ENCODE data around the gene SUCLG1.
"Not testable (repeated sequence)": the region's sequence is repeated elsewhere in the genome, so short reads cannot be mapped to it uniquely, and the experiment has no call there.

Gene SUCLG1

DNA sequence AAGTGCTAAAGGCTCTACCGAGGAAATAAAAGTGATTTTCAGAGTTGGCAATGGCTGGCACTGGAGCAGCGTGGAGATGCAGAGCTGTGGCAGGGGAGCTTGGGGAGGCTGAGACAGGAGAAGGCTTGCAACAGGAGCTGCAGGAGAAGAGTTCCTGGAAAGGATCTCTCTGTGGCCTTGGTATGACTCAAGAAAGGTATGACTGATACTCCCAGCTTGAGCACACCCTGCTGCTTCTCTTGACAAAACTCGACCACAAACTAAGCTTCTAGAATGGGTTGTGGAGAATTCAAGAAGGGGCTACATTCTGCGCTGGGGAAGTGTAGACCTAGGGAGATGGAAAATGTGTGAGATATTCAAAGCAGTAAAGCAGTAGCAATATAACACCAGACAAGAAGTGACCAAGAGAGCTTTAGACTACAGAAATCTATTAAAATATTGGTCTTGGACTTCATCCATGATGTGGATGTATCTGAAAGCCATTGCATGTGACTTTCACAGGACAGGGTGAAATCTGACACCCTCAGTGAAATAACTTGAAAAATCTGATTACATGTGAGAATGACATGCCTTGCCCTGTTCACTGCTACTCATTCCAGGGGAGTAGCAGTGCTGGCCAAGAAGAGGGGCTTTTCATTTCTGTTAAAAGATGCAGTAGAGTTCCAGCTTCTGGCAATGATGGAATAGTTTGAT lies 41.5 kb downstream of the SUCLG1 start:
- DNase-seq: no peak

DNA sequence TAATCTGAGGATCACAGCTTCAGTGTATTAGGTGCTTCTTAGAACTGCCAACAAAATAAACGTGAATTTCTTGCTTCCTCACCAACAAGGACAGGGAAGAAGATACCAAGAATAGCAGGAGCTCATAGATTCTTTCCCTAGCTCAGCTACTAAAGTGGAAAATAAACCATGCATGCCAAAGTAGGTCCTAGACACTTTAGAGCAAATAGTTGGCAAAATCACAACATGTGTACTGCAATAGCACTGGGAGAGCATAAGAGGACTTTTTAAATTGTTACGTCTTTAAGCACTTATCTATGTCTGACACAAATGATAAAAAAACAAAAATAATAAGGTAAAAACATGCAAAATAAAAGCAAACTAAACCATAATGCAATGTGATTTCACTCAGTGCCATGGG lies 49.5 kb downstream of the SUCLG1 start:
- no peak for DNase-seq

DNA sequence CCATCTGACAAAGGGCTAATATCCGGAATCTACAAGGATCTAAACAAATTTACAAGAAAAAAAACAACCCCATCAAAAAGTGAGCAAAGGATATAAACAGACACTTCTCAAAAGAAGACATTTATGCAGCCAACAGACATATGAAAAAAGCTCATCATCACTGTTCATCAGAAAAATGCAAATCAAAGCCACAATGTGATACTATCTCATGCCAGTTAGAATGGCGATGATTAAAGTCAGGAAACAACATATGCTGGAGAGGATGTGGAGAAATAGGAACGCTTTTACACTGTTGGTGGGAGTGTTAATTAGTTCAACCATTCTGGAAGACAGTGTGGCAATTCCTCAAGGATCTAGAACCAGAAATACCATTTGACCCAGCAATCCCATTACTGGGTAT lies 57.0 kb downstream of the SUCLG1 start:
- DNase-seq: not testable (repeated sequence)

DNA sequence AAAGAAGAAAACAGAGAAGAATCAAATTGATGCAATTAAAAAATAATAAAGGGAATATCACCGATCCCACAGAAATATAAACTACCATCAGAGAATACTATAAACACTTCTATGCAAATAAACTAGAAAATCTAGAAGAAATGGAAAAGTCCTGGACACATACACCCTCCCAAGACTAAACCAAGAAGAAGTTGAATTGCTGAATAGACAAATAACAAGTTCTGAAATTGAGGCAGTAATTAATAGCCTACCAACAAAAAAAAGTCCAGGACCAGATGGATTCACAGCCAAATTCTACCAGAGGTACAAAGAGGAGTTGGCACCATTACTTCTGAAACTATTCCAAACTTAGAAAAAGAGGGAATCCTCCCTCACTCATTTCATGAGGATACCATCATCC lies 59.2 kb downstream of the SUCLG1 start:
- not testable (repeated sequence) for DNase-seq

DNA sequence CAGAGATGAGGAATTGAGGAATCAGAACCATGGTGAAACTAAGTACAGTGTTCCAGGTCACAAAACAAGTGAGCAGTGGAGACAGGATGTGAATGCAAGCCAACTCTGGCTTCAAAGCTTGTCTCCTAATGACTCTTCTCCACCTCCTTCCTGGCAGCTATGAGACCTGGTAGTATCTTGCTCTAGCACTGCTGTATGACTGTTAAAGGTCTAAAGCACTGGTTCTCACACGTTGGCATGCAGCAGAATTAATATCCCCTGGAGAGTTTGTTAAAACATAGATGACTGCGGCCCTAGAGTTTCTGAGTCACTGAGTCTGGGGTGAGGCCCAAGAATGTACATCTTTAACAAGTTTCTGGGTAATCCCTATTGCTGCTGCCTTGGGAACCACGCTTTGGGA lies 63.3 kb downstream of the SUCLG1 start:
- no peak for DNase-seq

DNA sequence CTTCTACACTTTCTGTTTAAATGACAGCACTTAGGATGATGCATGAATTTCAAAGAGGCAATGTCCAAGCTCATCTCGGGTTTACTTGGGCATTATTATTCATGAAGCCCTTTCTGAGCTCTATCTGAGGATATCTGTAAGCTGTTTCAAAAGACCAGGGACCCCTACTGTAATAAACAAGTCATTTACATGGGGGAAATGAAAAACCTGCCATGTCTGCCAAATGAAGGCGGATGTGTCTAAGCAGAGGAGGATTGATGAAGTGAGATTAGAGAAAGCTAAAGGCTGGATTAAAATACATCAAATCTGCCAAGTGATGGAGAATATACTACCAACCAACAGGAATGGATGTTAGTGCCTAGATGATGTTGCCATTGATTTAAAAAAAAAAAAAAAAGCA lies 64.5 kb downstream of the SUCLG1 start:
- no peak for DNase-seq

DNA sequence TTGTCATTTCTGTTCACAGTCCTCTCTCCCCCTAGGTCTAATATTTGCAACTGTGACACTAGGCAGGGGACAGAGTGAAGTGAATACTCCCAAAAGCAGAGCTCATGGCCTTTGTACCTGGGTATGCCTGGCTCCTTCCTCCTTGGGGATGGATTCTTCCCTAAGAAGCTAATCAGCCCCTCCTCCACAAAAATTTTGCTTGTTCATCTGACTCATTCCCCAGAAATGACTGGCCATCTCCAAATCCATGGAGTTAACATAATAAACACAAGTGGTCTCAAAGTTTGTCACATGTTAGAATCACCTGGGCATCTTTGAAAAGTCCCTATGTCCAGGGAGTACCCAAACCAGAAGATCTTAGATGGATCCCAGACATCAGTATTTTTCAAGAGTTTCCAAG lies 65.3 kb downstream of the SUCLG1 start:
- no peak for DNase-seq

DNA sequence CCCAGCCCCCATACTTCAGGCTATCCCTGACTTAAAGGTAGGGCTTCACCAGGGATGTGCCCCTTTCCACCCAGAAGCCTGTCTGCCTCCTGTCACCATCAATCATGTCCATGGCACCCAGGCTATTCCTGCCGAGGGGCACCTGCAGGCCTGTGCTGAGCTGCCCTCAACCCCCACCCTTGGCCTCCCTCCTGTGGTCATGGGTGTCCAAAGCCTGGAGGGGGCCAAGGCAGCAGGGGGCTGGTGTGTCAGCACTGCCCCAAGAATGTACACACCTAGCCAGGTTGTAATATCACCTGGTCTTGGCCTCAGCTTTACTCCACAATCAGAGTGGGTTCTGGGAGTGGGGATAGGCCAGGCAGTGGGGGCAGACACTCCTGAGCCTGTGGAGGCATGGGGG lies 69.3 kb downstream of the SUCLG1 start:
- no peak for DNase-seq

DNA sequence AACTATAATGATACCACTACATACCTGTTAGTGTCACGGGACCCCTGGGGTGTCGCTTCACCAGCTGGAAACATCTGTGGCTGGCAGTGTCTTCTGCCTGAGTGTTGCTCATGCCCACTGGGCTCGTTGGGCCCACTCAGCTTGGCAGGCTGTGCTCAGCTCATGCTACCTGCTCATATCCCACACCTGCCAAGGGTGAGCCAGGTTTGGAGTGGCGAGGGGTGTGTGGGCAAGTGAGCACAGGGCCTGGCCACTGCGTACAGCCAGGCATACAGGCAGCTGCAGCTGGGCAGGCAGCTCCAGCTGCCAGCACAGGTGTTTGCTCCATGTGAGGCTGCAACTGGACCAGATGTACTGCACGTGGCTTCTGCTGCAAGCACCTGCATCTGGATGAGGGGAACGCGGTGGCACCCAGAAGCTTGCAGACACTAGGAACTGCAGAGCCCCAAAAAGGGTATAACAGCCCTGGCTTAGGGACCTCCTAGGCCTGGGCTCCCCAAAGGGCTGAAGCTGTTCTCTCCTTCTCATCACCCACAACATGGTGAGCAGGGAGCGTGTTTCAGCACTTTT lies 70.1 kb downstream of the SUCLG1 start:
- no peak for DNase-seq

DNA sequence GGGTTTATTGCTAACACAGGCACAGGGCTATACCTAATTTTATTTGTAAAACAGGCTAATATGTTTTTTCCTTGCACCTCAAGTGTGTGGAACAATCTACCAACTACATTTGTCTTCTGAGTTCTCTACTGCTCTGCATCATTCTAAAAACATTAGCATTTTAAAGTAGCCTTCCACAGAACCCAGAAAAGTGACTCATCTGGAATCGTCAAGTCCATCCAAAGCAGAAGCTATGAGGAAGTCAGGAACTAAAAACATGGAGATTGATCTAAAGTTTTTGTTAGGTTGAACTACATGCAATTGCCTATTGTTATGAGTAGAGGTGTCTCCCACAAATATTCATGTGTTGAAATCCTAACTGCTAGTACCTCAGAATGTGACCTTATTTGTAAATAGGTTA lies 70.9 kb downstream of the SUCLG1 start:
- DNase-seq: no peak

DNA sequence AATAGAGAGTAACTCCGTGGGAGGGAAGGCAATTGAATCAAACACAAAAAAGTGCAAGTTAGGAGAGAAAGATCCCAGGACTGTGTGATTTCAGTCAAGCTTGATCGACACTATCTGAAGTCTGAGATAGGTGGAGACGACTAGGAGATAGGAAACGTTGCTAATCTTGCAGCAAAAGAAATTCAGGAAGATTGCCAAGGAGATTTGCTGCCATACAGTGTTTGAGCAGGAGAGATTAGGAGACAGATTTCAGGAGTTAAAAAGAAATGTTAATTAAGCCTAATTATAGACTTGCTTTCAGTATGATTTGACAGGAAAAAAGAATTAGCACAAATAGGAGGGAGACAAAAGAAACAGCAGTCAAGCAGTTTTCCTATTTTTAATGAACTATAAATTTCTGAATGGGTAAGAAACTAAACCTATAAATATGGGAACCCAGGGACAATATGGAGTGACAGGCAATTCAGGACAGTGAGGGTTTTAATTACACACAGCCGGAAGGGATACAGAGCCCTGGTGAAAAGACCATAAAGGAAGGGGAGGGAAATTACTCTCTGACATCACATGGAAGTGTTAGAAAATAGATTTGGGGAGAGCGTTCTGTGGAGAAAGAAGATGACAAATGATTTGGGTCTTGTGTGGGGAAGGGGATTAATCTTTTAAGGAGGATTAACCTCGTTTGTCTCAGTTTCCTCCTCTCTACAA lies 72.6 kb downstream of the SUCLG1 start:
- no peak for DNase-seq

DNA sequence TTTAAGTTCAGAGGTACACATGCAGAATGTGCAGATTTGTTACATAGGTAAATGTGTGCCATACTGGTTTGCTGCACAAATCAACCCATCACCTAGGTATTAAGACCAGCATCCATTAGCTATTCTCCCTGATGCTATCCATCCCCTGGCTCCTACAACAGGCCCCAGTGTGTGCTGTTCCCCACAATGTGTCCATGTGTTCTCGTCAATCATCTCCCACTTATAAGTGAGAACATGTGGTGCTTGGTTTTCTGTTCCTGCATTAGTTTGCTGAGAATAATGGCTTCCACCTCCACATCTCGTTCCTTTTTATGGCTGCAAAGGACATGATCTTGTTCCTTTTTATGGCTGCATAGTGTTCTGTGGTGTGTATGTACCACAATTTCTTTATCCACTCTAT lies 75.8 kb downstream of the SUCLG1 start:
- no peak for DNase-seq

DNA sequence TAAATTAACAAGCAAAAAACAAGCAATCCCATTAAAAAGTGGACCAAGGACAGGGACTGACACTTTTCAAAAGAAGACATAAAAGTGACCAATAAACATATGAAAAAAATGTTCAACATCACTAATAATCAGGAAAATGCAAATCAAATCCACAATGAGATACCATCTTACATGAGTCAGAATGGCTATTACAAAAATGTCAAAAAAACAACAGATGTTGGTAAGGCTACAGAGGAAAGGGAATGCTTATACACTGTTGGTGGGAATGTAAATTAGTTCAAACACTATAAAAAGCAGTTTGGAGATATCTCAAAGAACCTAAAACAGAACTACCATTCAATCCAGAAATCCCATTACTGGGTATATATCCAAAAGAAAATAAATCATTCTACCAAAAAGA lies 78.2 kb downstream of the SUCLG1 start:
- DNase-seq: no peak

DNA sequence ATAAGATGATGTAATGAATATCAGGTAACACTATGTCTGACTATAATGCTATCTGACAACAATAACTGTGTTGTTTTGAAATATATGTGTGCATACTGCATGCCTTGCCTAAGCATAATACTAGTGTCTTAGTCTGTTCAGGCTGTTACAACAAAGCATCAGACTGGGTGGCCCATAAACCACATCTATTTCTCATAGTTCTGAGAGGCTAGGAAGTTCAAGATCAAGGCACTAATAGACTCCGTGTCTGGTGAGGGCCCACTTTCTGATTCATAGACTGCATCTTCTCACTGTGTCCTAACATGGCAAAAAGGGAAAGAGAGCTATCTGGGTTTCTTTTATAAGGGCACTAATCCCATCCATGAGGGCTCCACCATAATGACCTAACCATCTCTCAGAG lies 80.1 kb downstream of the SUCLG1 start:
- no peak for DNase-seq

DNA sequence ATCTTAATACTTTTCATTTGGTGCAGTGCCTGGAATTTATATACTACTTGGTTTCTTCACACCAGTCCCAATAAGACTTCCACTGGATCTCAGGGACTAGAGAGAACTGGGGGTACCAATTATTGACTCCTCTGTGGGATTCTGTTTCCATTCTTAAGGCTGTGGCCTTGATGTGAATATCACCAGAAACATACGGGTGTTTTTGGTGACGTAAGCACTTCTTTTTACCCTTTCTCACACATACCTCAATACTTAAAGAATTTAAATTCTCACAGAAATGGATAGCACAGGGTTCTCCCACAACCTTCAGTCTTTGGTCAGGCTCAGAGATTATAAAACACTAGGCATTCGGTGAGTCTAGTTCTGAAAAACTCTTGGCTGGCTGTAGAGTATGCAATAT lies 84.1 kb downstream of the SUCLG1 start:
- DNase-seq: no peak

DNA sequence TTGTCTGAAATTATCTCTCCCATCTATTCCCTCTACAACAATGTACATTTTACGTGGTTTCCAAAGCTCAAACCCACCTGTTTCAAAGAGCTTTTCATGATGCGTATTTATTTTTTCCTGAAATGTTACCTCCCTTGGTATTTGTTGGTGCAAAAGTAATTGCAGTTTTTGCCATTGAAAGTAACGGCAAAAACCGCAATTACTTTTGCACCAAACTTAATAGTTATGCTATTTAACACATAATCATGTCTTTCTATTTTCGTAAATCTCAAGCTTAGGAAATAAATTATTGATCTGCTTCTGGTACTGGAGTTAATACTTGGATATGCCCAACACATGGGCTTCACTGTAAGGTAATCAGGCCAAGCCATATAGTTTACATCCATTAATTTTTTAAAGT lies 85.2 kb downstream of the SUCLG1 start:
- DNase-seq: no peak

Measured in AML-193 (cell line).